Skin of body (tissue), 2 donors: ENCODE data around the gene DBH. TPM values are rescaled to one million over a fixed set of nuclear protein-coding genes. Genes with fewer than 3 reads are reported as not detected.

Experiments
- DNase-seq: peaks from one replicate; lab custom pipeline; 2025; lab: John Stamatoyannopoulos, UW
- total RNA-seq: library from RNA; depleted of rRNA; stranded (reverse); fragments of >200 nt; gene quantifications from one replicate; pipeline ENCODE4 v1.2.3, GENCODE V29; 2014

Gene DBH
- total RNA-seq, 1 donor from 2014 or later = under 0.01 TPM

GRCh38 chr9:133682818-133683585 is 46.8 kb downstream of the DBH start:
- no peak for DNase-seq

GRCh38 chr9:133683586-133684120 is 47.5 kb downstream of the DBH start:
- DNase-seq = peak; percentile 38

- DNase-seq = no peak
Observed at GRCh38 chr9:133684121-133684935, 48.2 kb downstream of the DBH start.

- no peak for DNase-seq
Observed at GRCh38 chr9:133684936-133685361, 48.8 kb downstream of the DBH start.

- no peak for DNase-seq
Observed at GRCh38 chr9:133685653-133686609, 49.8 kb downstream of the DBH start.

GRCh38 chr9:133686642-133687575 is 50.7 kb downstream of the DBH start:
- DNase-seq = no peak

GRCh38 chr9:133687856-133688761 is 51.9 kb downstream of the DBH start:
- DNase-seq = no peak

GRCh38 chr9:133689151-133689763 is 53.1 kb downstream of the DBH start:
- DNase-seq = no peak

- DNase-seq = no peak
Observed at GRCh38 chr9:133690081-133690561, 54.0 kb downstream of the DBH start.

- no peak for DNase-seq
Observed at GRCh38 chr9:133691191-133691590, 55.0 kb downstream of the DBH start.

GRCh38 chr9:133691626-133692363 is 55.6 kb downstream of the DBH start:
- DNase-seq = no peak

- no peak for DNase-seq
Observed at GRCh38 chr9:133692364-133692985, 56.3 kb downstream of the DBH start.

- no peak for DNase-seq
Observed at GRCh38 chr9:133693116-133693515, 57.0 kb downstream of the DBH start.

- no peak for DNase-seq
Observed at GRCh38 chr9:133693703-133694529, 57.8 kb downstream of the DBH start.

- DNase-seq = no peak
Observed at GRCh38 chr9:133694686-133695085, 58.5 kb downstream of the DBH start.

GRCh38 chr9:133696071-133696472 is 59.9 kb downstream of the DBH start:
- DNase-seq = no peak
